22Rv1 (cell line): ENCODE data around the gene CCDC187.

Experiments
- H3K27ac ChIP-seq: fragments of 450-650 bp; 2 replicates; pipeline ENCODE4 v1.5.1; 2017
- ZFX ChIP-seq: fragments of 450-650 bp; IDR thresholded peaks from 2 replicates; pipeline ENCODE4 v1.6.1; 2017; ENCODE audit warnings: antibody characterized with exemption, borderline replicate concordance
- TF ChIP-seq, protein P1 (sequence below): fragments of 450-650 bp; IDR thresholded peaks from 2 replicates; pipeline ENCODE4 v1.5.1; 2017; ENCODE audit warnings: mild to moderate bottlenecking

The CCDC187 gene

DNA sequence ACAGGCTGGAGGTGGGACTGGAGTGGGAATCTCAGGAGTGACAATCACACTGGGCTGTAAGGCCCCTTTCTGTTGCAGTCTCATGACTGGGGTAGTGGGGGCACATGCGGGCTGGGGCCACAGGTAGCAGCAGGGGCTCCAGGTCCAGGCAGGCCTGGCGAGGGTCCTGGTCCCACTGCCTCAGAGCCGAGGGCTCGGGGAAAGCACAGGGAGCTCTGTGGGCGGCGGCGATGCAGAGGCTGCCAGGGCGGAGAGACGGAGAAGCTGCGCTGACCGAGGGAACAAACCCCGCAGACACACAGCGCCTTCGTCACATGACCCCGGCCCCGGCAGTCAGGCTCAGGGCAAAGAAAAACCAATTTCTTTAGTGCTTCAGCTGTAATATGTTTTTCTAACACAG lies 93.6 kb downstream of the CCDC187 start:
- TF ChIP-seq ZFX, result no peak
- TF ChIP-seq, protein P1, sequence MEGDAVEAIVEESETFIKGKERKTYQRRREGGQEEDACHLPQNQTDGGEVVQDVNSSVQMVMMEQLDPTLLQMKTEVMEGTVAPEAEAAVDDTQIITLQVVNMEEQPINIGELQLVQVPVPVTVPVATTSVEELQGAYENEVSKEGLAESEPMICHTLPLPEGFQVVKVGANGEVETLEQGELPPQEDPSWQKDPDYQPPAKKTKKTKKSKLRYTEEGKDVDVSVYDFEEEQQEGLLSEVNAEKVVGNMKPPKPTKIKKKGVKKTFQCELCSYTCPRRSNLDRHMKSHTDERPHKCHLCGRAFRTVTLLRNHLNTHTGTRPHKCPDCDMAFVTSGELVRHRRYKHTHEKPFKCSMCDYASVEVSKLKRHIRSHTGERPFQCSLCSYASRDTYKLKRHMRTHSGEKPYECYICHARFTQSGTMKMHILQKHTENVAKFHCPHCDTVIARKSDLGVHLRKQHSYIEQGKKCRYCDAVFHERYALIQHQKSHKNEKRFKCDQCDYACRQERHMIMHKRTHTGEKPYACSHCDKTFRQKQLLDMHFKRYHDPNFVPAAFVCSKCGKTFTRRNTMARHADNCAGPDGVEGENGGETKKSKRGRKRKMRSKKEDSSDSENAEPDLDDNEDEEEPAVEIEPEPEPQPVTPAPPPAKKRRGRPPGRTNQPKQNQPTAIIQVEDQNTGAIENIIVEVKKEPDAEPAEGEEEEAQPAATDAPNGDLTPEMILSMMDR, result no peak
- H3K27ac ChIP-seq, result no peak overlapping the region

DNA sequence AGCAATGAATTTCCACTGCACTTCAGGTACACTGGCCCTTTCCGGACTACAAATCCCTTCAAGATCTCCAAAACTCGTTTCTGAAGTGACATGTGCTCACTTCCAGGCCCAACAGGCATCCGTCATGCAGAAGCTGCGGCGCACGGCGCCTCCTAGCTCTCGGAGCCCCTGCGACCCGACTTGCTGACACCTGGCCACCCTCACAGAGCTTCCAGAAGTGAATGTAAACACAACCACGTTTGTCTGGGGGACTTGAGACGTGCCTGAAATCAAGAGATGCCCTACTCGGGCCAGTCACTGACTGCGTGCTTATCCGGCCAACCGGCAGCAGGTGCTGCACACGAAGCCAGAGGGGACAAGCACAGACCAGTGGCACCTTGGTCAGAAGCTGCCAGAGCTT lies 94.1 kb downstream of the CCDC187 start:
- no peak overlapping the region for H3K27ac ChIP-seq
- TF ChIP-seq, protein P1, result no peak
- no peak for TF ChIP-seq ZFX

DNA sequence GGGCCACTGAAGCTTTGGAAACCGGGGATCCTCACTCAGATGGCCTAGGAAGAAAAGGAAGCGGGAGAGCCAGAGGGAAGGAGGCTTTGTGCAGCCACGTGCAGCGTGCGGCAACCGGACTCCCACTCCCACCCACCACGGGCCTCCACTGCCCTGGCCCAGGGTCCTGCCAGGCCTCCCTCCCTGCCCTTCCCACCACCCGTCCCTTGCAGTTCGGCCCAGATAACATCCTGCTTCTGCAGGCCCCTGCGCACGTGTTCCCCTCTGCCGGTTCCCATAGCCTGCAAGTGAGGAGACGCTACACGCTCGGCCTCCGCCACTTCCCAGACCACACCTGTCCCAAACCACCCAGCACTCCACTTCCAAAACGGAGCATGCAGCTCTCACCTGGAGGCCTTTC lies 94.7 kb downstream of the CCDC187 start:
- H3K27ac ChIP-seq, result no peak overlapping the region

DNA sequence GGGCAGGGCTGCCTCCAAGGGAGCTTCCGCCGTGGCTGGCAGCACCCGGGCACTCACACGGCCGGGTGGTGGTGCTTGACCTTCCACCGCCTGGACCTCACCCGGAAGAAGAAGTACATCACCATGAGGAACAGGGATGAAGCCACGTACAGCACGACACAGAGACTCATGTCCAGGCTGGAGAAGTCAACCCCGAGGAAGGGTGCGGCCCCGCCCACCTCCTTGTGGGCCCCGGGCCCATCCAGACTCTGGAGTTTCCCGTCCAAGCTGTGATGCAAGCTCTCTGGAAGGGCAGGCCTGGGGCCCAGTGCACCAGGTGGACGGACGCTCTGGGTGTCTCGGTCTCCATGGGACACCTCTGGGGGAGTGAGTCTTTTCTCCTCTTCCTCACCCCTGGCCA lies 95.2 kb downstream of the CCDC187 start:
- no peak overlapping the region for H3K27ac ChIP-seq
- no peak for TF ChIP-seq ZFX
- TF ChIP-seq, protein P1, result no peak

More for the DNA sequence above, 94.7 kb downstream of the CCDC187 start:
- no peak for TF ChIP-seq ZFX
- TF ChIP-seq, protein P1, result no peak

DNA sequence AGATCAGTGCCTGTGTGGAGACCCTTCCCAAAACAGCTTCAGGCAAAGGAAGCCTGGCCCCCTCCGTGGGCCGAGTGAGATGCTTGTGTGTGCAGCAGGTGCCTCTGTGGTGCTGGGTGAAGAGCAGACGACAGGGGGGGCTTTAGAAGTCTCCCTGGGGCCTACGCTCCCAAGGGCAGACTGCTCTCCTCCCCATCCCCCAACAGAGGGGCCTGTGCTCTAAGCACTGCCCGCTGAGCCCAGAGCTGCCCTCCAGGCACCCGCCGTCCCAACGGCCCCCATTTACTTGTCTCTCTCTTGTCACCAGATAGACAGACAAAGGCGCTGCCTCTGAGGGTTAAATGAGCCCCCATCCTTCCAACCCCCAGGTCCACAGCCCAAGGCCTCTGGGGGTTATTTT lies 96.3 kb downstream of the CCDC187 start:
- no peak overlapping the region for H3K27ac ChIP-seq
- no peak for TF ChIP-seq ZFX
- TF ChIP-seq, protein P1, result no peak

DNA sequence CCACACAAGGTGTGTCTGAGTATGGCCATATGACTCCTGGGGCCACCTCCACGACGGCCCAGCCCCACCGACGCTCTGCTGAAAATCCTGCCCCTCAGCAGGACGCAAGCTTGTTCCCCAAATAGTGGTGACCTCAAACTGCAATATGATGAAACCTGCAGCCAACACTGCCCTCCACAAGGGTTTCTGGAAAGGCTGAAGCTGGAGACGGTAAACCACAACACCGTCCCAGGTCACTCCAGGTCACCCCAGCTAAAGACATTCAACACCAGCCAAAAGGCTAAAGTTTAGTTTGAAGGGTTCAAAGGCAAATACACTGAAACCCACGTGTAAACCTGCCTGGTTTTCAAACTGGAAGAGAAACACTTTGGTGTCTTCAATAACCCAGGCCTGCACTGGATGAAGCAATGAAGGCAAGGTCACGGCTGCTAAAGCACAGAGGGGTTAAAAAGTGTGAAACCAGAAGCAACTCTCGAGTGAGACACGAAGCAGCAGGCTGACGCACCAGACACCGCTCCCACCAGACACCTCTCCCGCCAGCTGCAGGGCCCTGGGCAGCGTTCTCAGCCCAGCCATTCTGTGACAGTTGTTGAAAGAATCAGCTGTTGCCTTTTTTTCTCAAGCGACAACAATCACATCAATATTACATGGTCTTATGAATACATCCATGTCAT lies 97.2 kb downstream of the CCDC187 start:
- H3K27ac ChIP-seq, result no peak overlapping the region
- no peak for TF ChIP-seq ZFX
- TF ChIP-seq, protein P1, result no peak

DNA sequence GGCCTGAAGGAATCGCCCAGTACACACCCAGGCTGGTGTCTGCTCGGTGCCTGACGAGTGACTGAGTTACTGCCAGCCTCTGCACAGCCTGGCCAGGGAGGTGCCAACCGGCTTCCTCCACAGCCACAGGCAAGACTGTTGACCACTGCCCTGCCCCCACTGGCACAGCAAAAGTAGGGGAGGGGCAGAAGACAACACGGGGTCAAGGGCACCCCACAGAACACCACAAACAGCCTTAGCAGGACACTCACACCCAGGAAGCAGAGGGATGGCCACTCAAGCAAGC lies 98.2 kb downstream of the CCDC187 start:
- H3K27ac ChIP-seq, result no peak overlapping the region
- TF ChIP-seq, protein P1, result no peak
- no peak for TF ChIP-seq ZFX
